Activated T-helper 2 cell treated with anti-CD3 and anti-CD28 coated beads, Interferon-gamma antibody, Interleukin-2, Interleukin-4, amounts not matched to agents 10 μg/mL and 5 μg/mL and 100 μg/mL, durations not matched to agents 14 hours and 24 hours and 36 hours (primary cell): Measurements from ENCODE around the gene SAXO1. TPM values are rescaled to one million over a fixed set of nuclear protein-coding genes. Genes with fewer than 3 reads are reported as not detected.
"Not testable (repeated sequence)": the region's sequence is repeated elsewhere in the genome, so short reads cannot be mapped to it uniquely, and the experiment has no call there.

Experiments
- DNase-seq: peaks from one replicate; pipeline ENCODE4 v3.0.0; 2021; ENCODE audit warnings: low spot score
- H3K27ac Mint-ChIP-seq: one replicate; pipeline ENCODE4 v1.8.0; 2021; ENCODE audit warnings: mixed read lengths
- H3K27me3 Mint-ChIP-seq: one replicate; pipeline ENCODE4 v1.8.0; 2021; ENCODE audit warnings: low read depth, mixed read lengths
- H3K36me3 Mint-ChIP-seq: one replicate; pipeline ENCODE4 v1.8.0; 2021; ENCODE audit warnings: low read depth, mixed read lengths
- H3K4me1 Mint-ChIP-seq: one replicate; pipeline ENCODE4 v1.8.0; 2021; ENCODE audit warnings: low read depth, mixed read lengths
- H3K4me3 Mint-ChIP-seq: one replicate; pipeline ENCODE4 v1.8.0; 2021; ENCODE audit warnings: low read depth, mild to moderate bottlenecking, moderate library complexity, mixed read lengths
- H3K9me3 Mint-ChIP-seq: one replicate; pipeline ENCODE4 v1.8.0; 2021; ENCODE audit warnings: mixed read lengths
- intact Hi-C: fragments of 100-400 bp; cut with micrococcal nuclease; formaldehyde crosslinking; loops from one replicate; pipeline ENCODE4 v1.15.1; 2023
- total RNA-seq: library from RNA; stranded (reverse); gene quantifications from 2 replicates; pipeline ENCODE4 v1.2.3, GENCODE V29; 2022

Gene SAXO1
- total RNA-seq, 1 donor from 2014 or later = not detected

DNA sequence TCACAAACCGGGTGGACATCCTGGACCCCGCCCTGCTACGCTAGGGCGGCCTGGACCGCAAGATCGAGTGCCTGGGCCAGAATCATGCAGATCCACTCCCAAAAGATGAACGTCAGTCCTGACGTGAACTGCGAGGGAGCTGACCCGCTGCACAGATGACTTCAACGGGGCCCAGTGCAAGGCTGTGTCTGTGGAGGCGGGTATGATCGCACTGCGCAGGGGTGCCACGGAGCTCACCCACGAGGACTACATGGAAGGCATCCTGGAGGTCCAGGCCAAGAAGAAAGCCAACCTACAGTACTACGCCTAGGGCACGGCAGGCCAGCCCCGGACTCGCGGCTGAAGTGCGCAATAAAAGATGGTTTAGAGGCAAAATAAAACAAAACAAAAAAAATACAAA, 5.2 kb downstream of the SAXO1 start:
- peaks cover 21% of the 10 kb centered on the region for H3K27me3 Mint-ChIP-seq

DNA sequence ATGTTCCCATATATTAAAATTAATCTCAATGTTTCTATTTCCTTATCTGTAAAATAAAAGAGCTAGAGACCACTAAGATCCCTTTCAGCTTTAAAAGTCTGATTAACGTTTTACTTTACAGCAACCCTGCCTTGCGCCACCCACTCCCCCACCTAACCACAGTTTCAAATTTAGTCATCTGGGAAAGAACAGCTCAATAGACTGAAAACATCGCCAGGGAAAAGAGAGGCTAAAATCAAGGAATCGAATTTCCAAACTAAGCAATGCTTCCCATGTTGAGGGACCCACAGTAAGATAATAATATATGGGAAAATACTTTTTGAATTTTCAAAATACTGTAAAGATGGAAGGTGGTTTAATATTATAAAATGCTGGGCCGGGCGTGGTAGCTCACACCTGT, 6.6 kb downstream of the SAXO1 start:
- no peak for DNase-seq
- Mint-ChIP-seq H3K9me3 (no peaks in the 10 kb centered on the region), H3K36me3 (no peaks in the 10 kb centered on the region), H3K27ac (no peak overlapping the region), H3K4me3 (no peak overlapping the region), H3K4me1 (peaks cover 10% of the 10 kb centered on the region), H3K27me3 (peaks cover 21% of the 10 kb centered on the region)
- intact Hi-C loops = loop anchor here (5.0 to 10.0 kb wide), 2 partner anchors 579 to 1212 kb away; no protein-coding TSS in a partner anchor

More for the DNA sequence above, 5.2 kb downstream of the SAXO1 start:
- no peak for DNase-seq
- H3K9me3 Mint-ChIP-seq = no peaks in the 10 kb centered on the region
- peaks cover 10% of the 10 kb centered on the region for H3K4me1 Mint-ChIP-seq
- H3K27ac Mint-ChIP-seq = no peak overlapping the region
- no peaks in the 10 kb centered on the region for H3K36me3 Mint-ChIP-seq
- H3K4me3 Mint-ChIP-seq = no peak overlapping the region
- intact Hi-C loops = loop anchor here (5.0 to 10.0 kb wide), 2 partner anchors 581 to 1213 kb away; no protein-coding TSS in a partner anchor

DNA sequence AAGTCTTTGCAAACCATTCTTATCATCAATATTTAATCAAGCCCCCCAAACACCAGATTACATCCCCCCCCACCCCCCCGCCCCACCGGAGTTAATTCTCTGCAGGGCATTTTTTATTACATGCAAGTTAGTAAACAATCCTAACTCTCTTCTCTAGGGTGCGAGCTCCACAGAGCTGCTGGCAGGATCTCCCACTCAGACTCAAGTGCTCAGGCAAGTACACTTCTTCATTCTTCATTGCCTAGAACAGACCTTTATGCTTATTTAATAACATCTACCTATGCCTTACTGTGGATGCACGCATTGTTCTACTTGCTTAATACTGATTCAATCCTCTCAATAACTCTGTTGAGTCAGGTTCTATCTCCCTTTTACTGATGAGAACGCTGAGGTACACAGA, 9.9 kb downstream of the SAXO1 start:
- no peaks in the 10 kb centered on the region for H3K9me3 Mint-ChIP-seq

DNA sequence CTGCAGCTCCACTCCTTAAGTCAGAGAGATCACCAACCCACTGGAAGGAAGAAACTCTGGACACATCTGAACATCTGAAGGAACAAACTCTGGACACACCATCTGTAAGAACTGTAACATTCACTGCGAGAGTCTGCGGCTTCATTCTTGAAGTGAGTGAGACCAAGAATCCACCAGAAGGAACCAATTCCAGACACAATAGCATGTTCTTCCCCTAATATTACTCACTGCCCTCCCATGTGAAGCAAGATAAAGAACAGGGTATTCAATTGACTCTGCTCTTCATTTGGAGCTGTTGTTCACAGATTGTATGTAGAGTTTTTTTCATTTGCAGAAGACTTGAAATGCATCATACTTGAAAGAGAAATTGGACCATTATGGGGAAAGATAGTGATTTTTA, 10.8 kb downstream of the SAXO1 start:
- H3K27ac Mint-ChIP-seq = no peak overlapping the region
- peaks cover 15% of the 10 kb centered on the region for H3K27me3 Mint-ChIP-seq
- no peak for DNase-seq
- H3K36me3 Mint-ChIP-seq = no peaks in the 10 kb centered on the region
- no peak overlapping the region for H3K4me3 Mint-ChIP-seq
- no peaks in the 10 kb centered on the region for H3K9me3 Mint-ChIP-seq
- H3K4me1 Mint-ChIP-seq = peaks cover 9% of the 10 kb centered on the region
- intact Hi-C loops = loop anchor here (10.0 kb wide), 1 partner anchor 1207 kb away; no protein-coding TSS in a partner anchor

More for the DNA sequence above, 9.9 kb downstream of the SAXO1 start:
- H3K27me3 Mint-ChIP-seq = peaks cover 15% of the 10 kb centered on the region
- H3K27ac Mint-ChIP-seq = no peak overlapping the region
- H3K4me3 Mint-ChIP-seq = no peak overlapping the region
- intact Hi-C loops = loop anchor here (10.0 kb wide), 1 partner anchor 1208 kb away; no protein-coding TSS in a partner anchor
- H3K36me3 Mint-ChIP-seq = no peaks in the 10 kb centered on the region
- H3K4me1 Mint-ChIP-seq = peaks cover 9% of the 10 kb centered on the region
- no peak for DNase-seq

DNA sequence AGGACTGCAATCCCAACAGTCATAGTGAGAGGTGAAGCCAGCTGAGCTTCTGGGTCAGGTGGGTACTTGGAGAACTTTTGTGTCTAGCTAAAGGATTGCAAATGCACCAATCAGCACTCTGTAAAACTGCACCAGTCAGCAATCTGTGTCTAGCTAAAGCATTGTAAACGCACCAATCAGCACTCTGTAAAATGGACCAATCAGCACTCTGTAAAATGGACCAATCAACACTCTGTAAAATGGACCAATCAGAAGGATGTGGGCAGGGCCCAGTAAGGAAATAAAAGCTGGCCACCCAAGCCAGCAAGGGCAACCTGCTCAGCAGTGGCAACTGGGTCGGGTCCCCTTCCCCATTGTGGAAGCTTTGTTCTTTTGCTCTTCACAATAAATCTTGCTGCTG, 11.4 kb downstream of the SAXO1 start:
- intact Hi-C loops = loop anchor here (10.0 kb wide), 1 partner anchor 1207 kb away; no protein-coding TSS in a partner anchor
- DNase-seq, H3K27ac Mint-ChIP-seq, H3K9me3 Mint-ChIP-seq, H3K4me3 Mint-ChIP-seq, H3K4me1 Mint-ChIP-seq, H3K36me3 Mint-ChIP-seq: not testable (repeated sequence)
- peaks cover 15% of the 10 kb centered on the region for H3K27me3 Mint-ChIP-seq

DNA sequence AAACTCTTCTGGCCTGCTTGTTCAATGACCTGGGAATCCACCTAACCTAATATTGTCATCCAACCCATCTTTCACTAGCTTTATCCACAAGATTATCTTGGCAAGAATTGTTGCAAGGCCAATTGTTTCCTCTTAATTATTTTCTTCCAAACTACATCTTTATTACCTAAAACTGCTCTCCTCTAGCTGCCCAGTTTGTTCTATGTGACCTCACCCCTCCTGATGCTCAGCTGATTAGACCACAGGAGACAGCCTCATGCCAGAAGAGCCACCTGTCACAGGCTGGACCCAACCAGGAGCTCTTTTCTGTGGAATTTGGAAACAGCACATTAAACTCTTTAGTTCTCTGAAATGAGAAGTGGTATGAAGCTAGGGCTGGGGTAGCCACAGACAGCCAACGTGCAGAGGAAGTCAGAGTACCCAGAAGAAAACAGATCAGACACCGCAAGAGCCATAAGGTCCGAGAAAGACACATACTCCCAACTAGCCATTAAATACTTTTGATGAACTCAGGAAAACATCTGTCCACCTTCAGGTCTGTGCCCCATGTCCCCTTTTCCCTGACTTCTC, 12.0 kb downstream of the SAXO1 start:
- intact Hi-C loops = loop anchor here (10.0 kb wide), 1 partner anchor 1206 kb away; no protein-coding TSS in a partner anchor
- Mint-ChIP-seq H3K36me3 (no peaks in the 10 kb centered on the region), H3K4me1 (peaks cover 2% of the 10 kb centered on the region), H3K27me3 (peaks cover 15% of the 10 kb centered on the region), H3K4me3 (no peak overlapping the region), H3K27ac (no peak overlapping the region), H3K9me3 (no peaks in the 10 kb centered on the region)
- DNase-seq = no peak

DNA sequence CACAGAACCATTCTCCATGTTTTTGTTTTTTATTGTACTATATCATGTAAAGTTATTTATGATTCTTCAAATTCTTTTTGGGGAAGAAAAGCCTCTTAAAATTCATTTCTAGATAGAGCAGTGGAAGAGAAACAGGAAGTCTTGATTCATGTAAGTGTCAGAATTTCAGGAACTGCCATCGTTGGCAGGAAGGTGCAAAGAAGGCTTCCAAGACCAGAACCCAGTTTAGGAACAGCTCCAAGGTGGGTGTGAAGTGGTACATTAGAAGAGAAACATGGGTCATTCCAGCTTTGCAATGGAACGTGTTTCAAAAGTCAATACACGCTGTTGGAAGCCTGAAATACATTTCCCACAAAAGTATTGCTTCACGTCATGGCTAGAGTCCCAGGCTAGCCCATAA, 14.8 kb downstream of the SAXO1 start:
- intact Hi-C loops = no loop called here
- H3K36me3 Mint-ChIP-seq = no peaks in the 10 kb centered on the region
- peaks cover 2% of the 10 kb centered on the region for H3K4me1 Mint-ChIP-seq
- no peak for DNase-seq
- no peak overlapping the region for H3K27ac Mint-ChIP-seq
- H3K9me3 Mint-ChIP-seq = no peaks in the 10 kb centered on the region
- peaks cover 2% of the 10 kb centered on the region for H3K27me3 Mint-ChIP-seq
- no peak overlapping the region for H3K4me3 Mint-ChIP-seq

DNA sequence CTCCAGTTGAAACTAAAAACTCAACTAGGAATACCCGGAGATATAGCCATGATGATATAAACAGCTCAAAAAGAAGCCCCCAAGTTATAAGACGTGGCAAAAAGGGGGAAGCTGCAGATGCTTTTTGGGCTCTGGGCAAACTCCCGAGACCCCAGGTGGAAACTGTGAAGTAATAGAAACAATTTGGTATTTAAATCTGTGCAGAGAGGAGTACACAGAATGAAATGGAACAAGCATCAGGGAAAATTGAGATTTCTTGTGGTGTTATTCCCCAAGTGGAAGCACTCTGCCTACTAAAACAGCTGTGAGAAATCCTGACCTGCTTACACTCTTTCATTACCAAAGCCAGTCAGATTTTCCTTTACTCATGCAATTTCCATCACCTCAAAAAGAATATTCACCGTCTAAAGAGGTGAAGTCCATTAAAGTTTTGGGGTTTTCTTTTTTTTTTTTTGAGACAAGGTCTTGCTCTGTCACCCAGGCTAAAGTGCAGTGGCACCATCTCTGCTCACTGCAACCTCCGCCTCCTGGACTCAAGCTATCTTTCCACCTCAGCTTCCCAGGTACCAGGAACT, 23.5 kb downstream of the SAXO1 start:
- no peak for DNase-seq
- Mint-ChIP-seq H3K27ac (no peak overlapping the region), H3K9me3 (no peaks in the 10 kb centered on the region), H3K4me3 (no peak overlapping the region), H3K36me3 (no peaks in the 10 kb centered on the region), H3K27me3 (peaks cover 10% of the 10 kb centered on the region), H3K4me1 (no peaks in the 10 kb centered on the region)
- intact Hi-C loops = no loop called here

DNA sequence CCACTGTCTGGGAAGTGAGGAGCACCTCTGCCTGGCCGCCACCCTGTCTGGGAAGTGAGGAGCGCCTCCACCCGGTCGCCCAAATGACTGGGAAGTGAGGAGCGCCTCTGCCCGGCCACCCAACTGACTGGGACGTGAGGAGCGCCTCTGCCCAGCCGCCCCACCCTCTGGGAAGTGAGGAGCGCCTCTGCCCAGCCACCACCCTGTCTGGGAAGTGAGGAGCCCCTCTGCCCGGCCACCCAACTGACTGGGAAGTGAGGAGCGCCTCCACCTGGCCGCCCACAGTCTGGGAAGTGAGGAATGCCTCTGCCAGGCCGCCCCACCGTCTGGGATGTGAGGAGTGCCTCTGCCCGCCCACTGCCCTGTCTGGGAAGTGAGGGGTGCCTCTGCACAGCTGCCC, 32.9 kb downstream of the SAXO1 start:
- Mint-ChIP-seq H3K9me3 (peaks cover 4% of the 10 kb centered on the region), H3K36me3 (no peaks in the 10 kb centered on the region), H3K4me3 (no peak overlapping the region), H3K27ac (no peak overlapping the region), H3K4me1 (no peaks in the 10 kb centered on the region), H3K27me3 (no peaks in the 10 kb centered on the region)
- no peak for DNase-seq
- intact Hi-C loops = no loop called here

DNA sequence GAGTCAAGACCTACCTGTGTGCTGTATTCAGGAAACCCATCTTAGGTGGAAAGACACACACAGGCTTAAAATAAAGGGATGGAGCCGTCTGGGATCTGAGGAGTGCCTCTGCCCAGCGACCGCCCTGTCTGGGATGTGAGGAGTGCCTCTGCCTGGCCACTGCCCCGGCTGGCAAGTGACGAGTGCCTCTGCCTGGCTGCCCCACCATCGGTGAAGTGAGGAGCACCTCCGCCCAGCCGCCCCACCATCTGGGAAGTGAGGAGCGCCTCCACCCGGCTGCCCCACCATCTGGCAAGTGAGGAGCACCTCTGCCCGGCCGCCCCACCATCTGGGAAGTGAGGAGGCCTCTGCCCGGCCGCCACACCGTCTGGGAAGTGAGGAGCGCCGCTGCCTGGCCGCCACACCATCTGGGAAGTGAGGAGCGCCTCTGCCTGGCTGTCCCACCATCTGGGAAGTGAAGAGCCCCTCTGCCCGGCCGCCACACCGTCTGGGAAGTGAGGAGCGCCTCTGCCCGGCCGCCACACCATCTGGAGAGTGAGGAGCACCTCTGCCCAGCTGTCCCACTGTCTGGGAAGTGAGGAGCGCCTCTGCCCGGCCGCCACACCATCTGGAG, 33.7 kb downstream of the SAXO1 start:
- Mint-ChIP-seq H3K36me3 (no peaks in the 10 kb centered on the region), H3K27ac (no peak overlapping the region), H3K4me3 (no peak overlapping the region), H3K9me3 (peaks cover 4% of the 10 kb centered on the region), H3K27me3 (no peaks in the 10 kb centered on the region), H3K4me1 (no peaks in the 10 kb centered on the region)
- intact Hi-C loops = no loop called here
- DNase-seq = no peak

DNA sequence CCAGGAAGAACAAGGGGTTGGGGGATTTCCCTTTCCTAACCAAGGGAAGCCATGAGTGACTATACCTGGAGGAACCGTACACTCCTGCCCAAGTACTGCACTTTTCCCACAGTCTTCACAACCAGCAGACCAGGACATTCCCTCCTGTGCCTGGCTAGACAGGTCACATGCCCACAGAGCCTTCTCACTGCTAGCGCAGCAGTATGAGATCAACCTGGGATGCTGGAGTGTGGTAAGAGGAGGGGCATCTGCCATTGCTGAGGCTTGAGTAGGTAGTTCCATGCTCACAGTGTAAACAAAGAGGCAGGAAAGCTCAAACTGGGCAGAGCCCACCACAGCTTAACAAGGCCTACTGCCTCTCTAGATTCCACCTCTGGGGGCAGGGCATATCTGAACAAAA, 35.9 kb downstream of the SAXO1 start:
- Mint-ChIP-seq H3K4me3 (no peak overlapping the region), H3K27ac (no peak overlapping the region), H3K36me3 (no peaks in the 10 kb centered on the region), H3K4me1 (no peaks in the 10 kb centered on the region), H3K9me3 (peaks cover 4% of the 10 kb centered on the region), H3K27me3 (no peaks in the 10 kb centered on the region)
- intact Hi-C loops = no loop called here
- no peak for DNase-seq

DNA sequence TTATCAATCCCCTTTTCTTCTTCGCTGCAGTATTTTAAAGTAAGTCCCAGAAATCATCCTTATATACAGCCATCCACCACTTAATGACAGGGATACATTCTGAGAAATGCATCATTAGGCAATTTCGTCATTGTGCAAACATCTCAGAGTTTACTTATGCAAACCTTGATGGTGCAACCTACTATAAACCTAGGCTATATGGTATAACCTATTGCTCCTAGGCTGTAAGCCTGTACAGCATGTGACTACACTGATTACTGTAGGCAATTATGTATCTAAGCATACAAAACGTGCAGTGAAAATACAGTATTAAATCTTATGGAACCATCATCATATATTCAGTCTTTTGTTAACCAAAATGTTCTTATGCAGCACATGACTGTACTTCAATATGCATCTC, 36.8 kb downstream of the SAXO1 start:
- no peaks in the 10 kb centered on the region for H3K4me1 Mint-ChIP-seq
- intact Hi-C loops = no loop called here
- no peaks in the 10 kb centered on the region for H3K36me3 Mint-ChIP-seq
- H3K27me3 Mint-ChIP-seq = no peaks in the 10 kb centered on the region
- peaks cover 4% of the 10 kb centered on the region for H3K9me3 Mint-ChIP-seq
- no peak overlapping the region for H3K27ac Mint-ChIP-seq
- no peak for DNase-seq
- no peak overlapping the region for H3K4me3 Mint-ChIP-seq

DNA sequence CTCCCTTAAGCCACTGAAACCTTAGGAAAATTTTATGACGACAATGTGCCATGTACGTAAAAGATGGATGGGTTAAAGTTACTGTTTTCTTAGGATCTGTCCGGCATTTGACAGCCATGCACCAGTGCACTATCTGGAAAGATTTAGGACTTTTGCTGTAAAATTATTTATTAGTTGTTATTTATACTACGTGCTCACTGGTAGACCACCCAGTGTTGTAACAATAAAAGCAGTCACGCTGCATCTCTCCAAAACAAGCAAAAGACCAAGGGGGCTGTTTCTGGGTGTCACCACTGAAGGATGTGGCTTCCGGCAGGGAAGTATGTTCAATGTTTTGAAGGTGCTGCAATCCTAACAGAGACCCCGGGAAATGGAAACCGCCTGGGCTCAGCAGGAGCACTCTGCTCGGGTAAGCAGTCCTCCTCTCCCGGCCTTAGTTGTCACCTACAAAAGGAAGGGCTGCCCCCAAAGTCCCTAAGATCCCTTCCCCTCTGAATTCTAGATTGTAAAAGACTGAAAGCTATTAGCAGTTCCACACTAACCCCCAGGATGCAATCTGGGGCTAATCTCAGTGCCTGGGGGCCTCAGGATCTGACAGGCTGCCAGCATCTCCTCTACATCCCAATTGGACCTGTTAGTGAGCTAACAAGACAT, 38.6 kb downstream of the SAXO1 start:
- Mint-ChIP-seq H3K4me1 (no peaks in the 10 kb centered on the region), H3K9me3 (peaks cover 4% of the 10 kb centered on the region), H3K4me3 (no peak overlapping the region), H3K27ac (no peak overlapping the region), H3K27me3 (peaks cover 3% of the 10 kb centered on the region), H3K36me3 (no peaks in the 10 kb centered on the region)
- no peak for DNase-seq
- intact Hi-C loops = no loop called here
